CD1c-positive myeloid dendritic cell (primary cell): Measurements from ENCODE around the gene GSG1L2.
A peak's percentile ranks its signal among the peaks of the same experiment; 100 is the strongest.
"Not testable (repeated sequence)": the region's sequence is repeated elsewhere in the genome, so short reads cannot be mapped to it uniquely, and the experiment has no call there.

Source experiments
- DNase-seq: peaks from one replicate; pipeline ENCODE4 v3.0.0-alpha.2; 2016; ENCODE audit errors: extremely low spot score

Gene GSG1L2

GRCh38 chr17:9788601-9789000 is 33.3 kb downstream of the GSG1L2 start:
- DNase-seq = no peak

- DNase-seq = no peak
Observed at GRCh38 chr17:9784544-9784943, 37.3 kb downstream of the GSG1L2 start.

- not testable (repeated sequence) for DNase-seq
Observed at GRCh38 chr17:9783465-9783864, 38.4 kb downstream of the GSG1L2 start.

- DNase-seq = no peak
Observed at GRCh38 chr17:9783050-9783449, 38.8 kb downstream of the GSG1L2 start.

GRCh38 chr17:9780552-9780951 is 41.3 kb downstream of the GSG1L2 start:
- no peak for DNase-seq

- DNase-seq = no peak
Observed at GRCh38 chr17:9776911-9777310, 45.0 kb downstream of the GSG1L2 start.

GRCh38 chr17:9772658-9773057 is 49.2 kb downstream of the GSG1L2 start:
- no peak for DNase-seq

GRCh38 chr17:9771465-9771864 is 50.4 kb downstream of the GSG1L2 start:
- no peak for DNase-seq

- DNase-seq = no peak
Observed at GRCh38 chr17:9769036-9769695, 52.7 kb downstream of the GSG1L2 start.

GRCh38 chr17:9768381-9768934 is 53.4 kb downstream of the GSG1L2 start:
- DNase-seq = peak; percentile 29

GRCh38 chr17:9767432-9767991 is 54.4 kb downstream of the GSG1L2 start:
- DNase-seq = no peak

- no peak for DNase-seq
Observed at GRCh38 chr17:9766970-9767369, 54.9 kb downstream of the GSG1L2 start.

- DNase-seq = no peak
Observed at GRCh38 chr17:9765322-9765721, 56.6 kb downstream of the GSG1L2 start.

GRCh38 chr17:9763643-9764042 is 58.2 kb downstream of the GSG1L2 start:
- no peak for DNase-seq

GRCh38 chr17:9760266-9760665 is 61.6 kb downstream of the GSG1L2 start:
- DNase-seq = no peak

GRCh38 chr17:9755083-9755482 is 66.8 kb downstream of the GSG1L2 start:
- no peak for DNase-seq
